ENCODE measurements around the gene SZT2. TPM values are rescaled to one million over a fixed set of nuclear protein-coding genes. Genes with fewer than 3 reads are reported as not detected.

The SZT2 gene
- total and polyA plus RNA-seq, 10 of the 15 experiments (the other 5 are each of a cell fraction or from before 2014, with no cell fraction given) = 1.4 to 38.3 (median 12.7) TPM

DNA sequence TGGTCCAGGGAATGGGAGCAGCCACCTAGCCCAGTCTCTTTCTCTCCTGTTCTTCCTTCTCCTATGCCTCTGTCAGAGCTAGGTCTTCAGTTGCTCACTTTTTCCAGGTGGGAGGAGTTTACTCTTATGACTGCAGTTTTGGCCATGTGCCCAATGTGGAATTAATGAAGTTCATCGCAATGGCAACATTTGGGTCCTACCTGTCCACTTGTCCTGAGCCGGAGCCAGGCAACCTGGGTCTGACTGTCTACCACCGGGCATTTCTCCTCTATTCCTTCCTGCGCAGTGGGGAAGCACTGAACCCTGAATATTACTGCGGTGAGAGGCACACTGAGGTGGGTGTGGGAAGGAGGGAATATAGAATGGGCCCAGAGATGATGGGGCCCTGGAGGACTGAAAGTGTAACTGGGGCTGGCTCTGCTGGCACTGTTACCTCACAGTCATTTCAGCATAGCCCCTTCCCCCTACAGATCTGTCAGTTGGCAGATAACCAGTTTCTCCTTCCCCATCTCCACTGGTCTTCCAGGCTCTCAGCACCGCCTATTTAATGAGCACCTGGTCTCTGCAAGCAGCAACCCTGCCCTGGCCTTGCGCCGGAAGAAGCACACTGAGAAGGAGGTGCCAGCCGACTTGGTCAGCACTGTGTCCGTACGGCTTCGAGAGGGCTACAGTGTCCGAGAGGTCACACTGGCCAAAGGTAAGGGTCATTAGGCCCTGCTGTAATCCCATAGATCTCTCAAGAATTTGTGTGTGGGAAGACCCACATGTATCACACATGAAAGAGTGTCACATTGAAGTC lies 30.1 kb downstream of the SZT2 start:
- ChIA-PET SMC1A (ENCODE audit: uncharacterized antibody, unreplicated experiment) (interaction anchor here (1.8 kb wide), 1 partner anchor 193 kb away, joined by 7 read pairs; no protein-coding TSS in a partner anchor), POLR2A (interaction anchor here (1.0 kb wide), 1 partner anchor 29 kb away, joined by 3 read pairs; no protein-coding TSS in a partner anchor), RAD21 (ENCODE audit: unreplicated experiment) (interaction anchor here (1.4 to 1.6 kb wide), 2 partner anchors 180 to 193 kb away, joined by 4 to 9 read pairs; no protein-coding TSS in a partner anchor), CTCF (no interaction called here)
- Histone ChIP-seq H3K79me2 (ENCODE audit: control insufficient read depth, insufficient read depth, low read length) (no peaks in the 10 kb centered on the region), H3K4me3 (no peak overlapping the region), H3K9me3 (replicated peaks; ENCODE audit: control insufficient read depth, insufficient read depth, low read length) (no peaks in the 10 kb centered on the region), H3K4me2 (ENCODE audit: control insufficient read depth, insufficient read depth) (no peak overlapping the region), H3K36me3 (ENCODE audit: control insufficient read depth in 2 of 2, insufficient read depth in 2 of 2, low read length in 1 of 2) (peaks cover 13 to 30% of the 10 kb centered on the region in 2 experiments), H2AFZ (ENCODE audit: control insufficient read depth, low read depth, low read length) (no peak overlapping the region), H3K27me3 (replicated peaks in 1 of 2; ENCODE audit: control insufficient read depth in 2 of 2, insufficient read depth in 2 of 2, low read length in 1 of 2) (no peaks in the 10 kb centered on the region), H3K27ac (ENCODE audit: control insufficient read depth, insufficient read depth) (no peak overlapping the region), H3K4me1 (ENCODE audit: control insufficient read depth, insufficient read depth, low read length) (peaks cover 9% of the 10 kb centered on the region), H3K9ac (ENCODE audit: control insufficient read depth, insufficient read depth, low read length) (no peak overlapping the region), H4K20me1 (ENCODE audit: control insufficient read depth, insufficient read depth) (no peaks in the 10 kb centered on the region)
- FAIRE-seq = no peak
- intact Hi-C loops (cut with micrococcal nuclease; ENCODE audit: unreplicated experiment) (no loop called here), in situ Hi-C loops (cut with MboI) (no loop called here)
- TF ChIP-seq ZNF207 (IDR thresholded peaks at IDR 0.05; ENCODE audit: borderline replicate concordance) (no peak), YY1 (IDR thresholded peaks at IDR 0.05; ENCODE audit: low read depth, low read length) (no peak), SREBF1 (IDR thresholded peaks at IDR 0.05; ENCODE audit: low read length) (no peak), PAX8 (IDR thresholded peaks at IDR 0.05) (no peak), MYB (IDR thresholded peaks at IDR 0.05; ENCODE audit: borderline replicate concordance, low read depth, low read length) (no peak), BACH1 (IDR thresholded peaks at IDR 0.05; ENCODE audit: borderline replicate concordance) (no peak), SMARCA5 (IDR thresholded peaks at IDR 0.05) (no peak), FOXM1 (IDR thresholded peaks at IDR 0.05; ENCODE audit: low read depth, low read length) (no peak), POLR2A (IDR thresholded peaks at IDR 0.05; ENCODE audit: low read depth, low read length) (no peak), FOS (IDR thresholded peaks at IDR 0.05; ENCODE audit: borderline replicate concordance, extremely low read depth, insufficient read length) (no peak)
- TF ChIP-seq, protein P1, sequence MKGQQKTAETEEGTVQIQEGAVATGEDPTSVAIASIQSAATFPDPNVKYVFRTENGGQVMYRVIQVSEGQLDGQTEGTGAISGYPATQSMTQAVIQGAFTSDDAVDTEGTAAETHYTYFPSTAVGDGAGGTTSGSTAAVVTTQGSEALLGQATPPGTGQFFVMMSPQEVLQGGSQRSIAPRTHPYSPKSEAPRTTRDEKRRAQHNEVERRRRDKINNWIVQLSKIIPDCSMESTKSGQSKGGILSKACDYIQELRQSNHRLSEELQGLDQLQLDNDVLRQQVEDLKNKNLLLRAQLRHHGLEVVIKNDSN (IDR thresholded peaks at IDR 0.05; ENCODE audit: borderline replicate concordance, extremely low read length, insufficient read depth, low read depth, low read length) = no peak
- TF ChIP-seq, protein P2, sequence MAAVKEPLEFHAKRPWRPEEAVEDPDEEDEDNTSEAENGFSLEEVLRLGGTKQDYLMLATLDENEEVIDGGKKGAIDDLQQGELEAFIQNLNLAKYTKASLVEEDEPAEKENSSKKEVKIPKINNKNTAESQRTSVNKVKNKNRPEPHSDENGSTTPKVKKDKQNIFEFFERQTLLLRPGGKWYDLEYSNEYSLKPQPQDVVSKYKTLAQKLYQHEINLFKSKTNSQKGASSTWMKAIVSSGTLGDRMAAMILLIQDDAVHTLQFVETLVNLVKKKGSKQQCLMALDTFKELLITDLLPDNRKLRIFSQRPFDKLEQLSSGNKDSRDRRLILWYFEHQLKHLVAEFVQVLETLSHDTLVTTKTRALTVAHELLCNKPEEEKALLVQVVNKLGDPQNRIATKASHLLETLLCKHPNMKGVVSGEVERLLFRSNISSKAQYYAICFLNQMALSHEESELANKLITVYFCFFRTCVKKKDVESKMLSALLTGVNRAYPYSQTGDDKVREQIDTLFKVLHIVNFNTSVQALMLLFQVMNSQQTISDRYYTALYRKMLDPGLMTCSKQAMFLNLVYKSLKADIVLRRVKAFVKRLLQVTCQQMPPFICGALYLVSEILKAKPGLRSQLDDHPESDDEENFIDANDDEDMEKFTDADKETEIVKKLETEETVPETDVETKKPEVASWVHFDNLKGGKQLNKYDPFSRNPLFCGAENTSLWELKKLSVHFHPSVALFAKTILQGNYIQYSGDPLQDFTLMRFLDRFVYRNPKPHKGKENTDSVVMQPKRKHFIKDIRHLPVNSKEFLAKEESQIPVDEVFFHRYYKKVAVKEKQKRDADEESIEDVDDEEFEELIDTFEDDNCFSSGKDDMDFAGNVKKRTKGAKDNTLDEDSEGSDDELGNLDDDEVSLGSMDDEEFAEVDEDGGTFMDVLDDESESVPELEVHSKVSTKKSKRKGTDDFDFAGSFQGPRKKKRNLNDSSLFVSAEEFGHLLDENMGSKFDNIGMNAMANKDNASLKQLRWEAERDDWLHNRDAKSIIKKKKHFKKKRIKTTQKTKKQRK (IDR thresholded peaks at IDR 0.05; ENCODE audit: low read depth, low read length) = no peak
- TF ChIP-seq, protein P3, sequence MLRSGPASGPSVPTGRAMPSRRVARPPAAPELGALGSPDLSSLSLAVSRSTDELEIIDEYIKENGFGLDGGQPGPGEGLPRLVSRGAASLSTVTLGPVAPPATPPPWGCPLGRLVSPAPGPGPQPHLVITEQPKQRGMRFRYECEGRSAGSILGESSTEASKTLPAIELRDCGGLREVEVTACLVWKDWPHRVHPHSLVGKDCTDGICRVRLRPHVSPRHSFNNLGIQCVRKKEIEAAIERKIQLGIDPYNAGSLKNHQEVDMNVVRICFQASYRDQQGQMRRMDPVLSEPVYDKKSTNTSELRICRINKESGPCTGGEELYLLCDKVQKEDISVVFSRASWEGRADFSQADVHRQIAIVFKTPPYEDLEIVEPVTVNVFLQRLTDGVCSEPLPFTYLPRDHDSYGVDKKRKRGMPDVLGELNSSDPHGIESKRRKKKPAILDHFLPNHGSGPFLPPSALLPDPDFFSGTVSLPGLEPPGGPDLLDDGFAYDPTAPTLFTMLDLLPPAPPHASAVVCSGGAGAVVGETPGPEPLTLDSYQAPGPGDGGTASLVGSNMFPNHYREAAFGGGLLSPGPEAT (IDR thresholded peaks at IDR 0.05; ENCODE audit: low read depth) = no peak
- DNase-seq (ENCODE audit: low read depth, low spot score) = no peak
- 93% methylated on average over 13 of the region's 13 CpGs for WGBS (ENCODE audit: insufficient coverage, insufficient replicate concordance, low lambda C conversion rate, missing lambda C conversion rate)
- no TSS peak for BruUV-seq (replicated peaks)
- no peak for ATAC-seq

Measured in GM12878 (cell line).